ENCODE data around the gene DLGAP1. TPM values are rescaled to one million over a fixed set of nuclear protein-coding genes. Genes with fewer than 3 reads are reported as not detected.

The DLGAP1 gene
- total RNA-seq, 1 experiment from 2014 or later, result not detected

GRCh38 chr18:4270988-4271387 lies 184.1 kb downstream of the DLGAP1 start:
- Mint-ChIP-seq H3K4me3 (ENCODE audit: unreplicated experiment) (no peak overlapping the region), H3K4me1 (ENCODE audit: insufficient read depth, unreplicated experiment) (no peaks in the 10 kb centered on the region), H3K27ac (ENCODE audit: low read depth, unreplicated experiment) (no peak overlapping the region), H3K36me3 (ENCODE audit: insufficient read depth, unreplicated experiment) (no peaks in the 10 kb centered on the region), H3K27me3 (ENCODE audit: insufficient read depth, unreplicated experiment) (peaks cover 46% of the 10 kb centered on the region), H3K9me3 (ENCODE audit: unreplicated experiment) (no peaks in the 10 kb centered on the region)
- no peak for DNase-seq (ENCODE audit: unreplicated experiment)
- POLR2A ChIA-PET, result no interaction called here
- no peak for TF ChIP-seq CTCF (IDR thresholded peaks at IDR 0.05; ENCODE audit: unreplicated experiment)
- intact Hi-C loops (cut with micrococcal nuclease), result no loop called here
- CTCF ChIA-PET, result interaction anchor here (0.8 to 1.4 kb wide), 2 partner anchors 15 to 165 kb away, joined by 3 to 5 read pairs; no protein-coding TSS in a partner anchor
- BruUV-seq (replicated peaks), result no TSS peak

GRCh38 chr18:4270016-4270415 lies 185.1 kb downstream of the DLGAP1 start:
- H3K36me3 Mint-ChIP-seq (ENCODE audit: insufficient read depth, unreplicated experiment), result no peaks in the 10 kb centered on the region
- CTCF ChIA-PET, result interaction anchor here (0.6 kb wide), 1 partner anchor 19 kb away, joined by 3 read pairs; no protein-coding TSS in a partner anchor
- TF ChIP-seq CTCF (IDR thresholded peaks at IDR 0.05; ENCODE audit: unreplicated experiment), result no peak
- peaks cover 46% of the 10 kb centered on the region for H3K27me3 Mint-ChIP-seq (ENCODE audit: insufficient read depth, unreplicated experiment)
- intact Hi-C loops (cut with micrococcal nuclease), result no loop called here
- H3K9me3 Mint-ChIP-seq (ENCODE audit: unreplicated experiment), result no peaks in the 10 kb centered on the region
- BruUV-seq (replicated peaks), result no TSS peak
- no peak overlapping the region for H3K4me3 Mint-ChIP-seq (ENCODE audit: unreplicated experiment)
- H3K4me1 Mint-ChIP-seq (ENCODE audit: insufficient read depth, unreplicated experiment), result no peaks in the 10 kb centered on the region
- DNase-seq (ENCODE audit: unreplicated experiment), result no peak
- POLR2A ChIA-PET, result no interaction called here
- no peak overlapping the region for H3K27ac Mint-ChIP-seq (ENCODE audit: low read depth, unreplicated experiment)

GRCh38 chr18:4267641-4268040 lies 187.5 kb downstream of the DLGAP1 start:
- POLR2A ChIA-PET, result no interaction called here
- CTCF ChIA-PET, result no interaction called here
- BruUV-seq (replicated peaks), result no TSS peak
- H3K27ac Mint-ChIP-seq (ENCODE audit: low read depth, unreplicated experiment), result no peak overlapping the region
- no peaks in the 10 kb centered on the region for H3K9me3 Mint-ChIP-seq (ENCODE audit: unreplicated experiment)
- H3K27me3 Mint-ChIP-seq (ENCODE audit: insufficient read depth, unreplicated experiment), result peaks cover 36% of the 10 kb centered on the region
- DNase-seq (ENCODE audit: unreplicated experiment), result no peak
- no peak for TF ChIP-seq CTCF (IDR thresholded peaks at IDR 0.05; ENCODE audit: unreplicated experiment)
- H3K4me3 Mint-ChIP-seq (ENCODE audit: unreplicated experiment), result no peak overlapping the region
- intact Hi-C loops (cut with micrococcal nuclease), result no loop called here
- H3K36me3 Mint-ChIP-seq (ENCODE audit: insufficient read depth, unreplicated experiment), result no peaks in the 10 kb centered on the region
- peaks cover 6% of the 10 kb centered on the region for H3K4me1 Mint-ChIP-seq (ENCODE audit: insufficient read depth, unreplicated experiment)

GRCh38 chr18:4264347-4264791 lies 190.7 kb downstream of the DLGAP1 start:
- intact Hi-C loops (cut with micrococcal nuclease), result no loop called here

More at GRCh38 chr18:4264347-4264791, 190.7 kb downstream of the DLGAP1 start:
- POLR2A ChIA-PET, result no interaction called here
- no TSS peak for BruUV-seq (replicated peaks)
- Mint-ChIP-seq H3K4me1 (ENCODE audit: insufficient read depth, unreplicated experiment) (peaks cover 6% of the 10 kb centered on the region), H3K9me3 (ENCODE audit: unreplicated experiment) (no peaks in the 10 kb centered on the region), H3K27me3 (ENCODE audit: insufficient read depth, unreplicated experiment) (peaks cover 54% of the 10 kb centered on the region), H3K4me3 (ENCODE audit: unreplicated experiment) (no peak overlapping the region), H3K27ac (ENCODE audit: low read depth, unreplicated experiment) (no peak overlapping the region), H3K36me3 (ENCODE audit: insufficient read depth, unreplicated experiment) (no peaks in the 10 kb centered on the region)
- no peak for DNase-seq (ENCODE audit: unreplicated experiment)
- CTCF ChIA-PET, result no interaction called here
- TF ChIP-seq CTCF (IDR thresholded peaks at IDR 0.05; ENCODE audit: unreplicated experiment), result no peak
